T1000 (cell line): ENCODE measurements around the gene ABR.
"Not testable (repeated sequence)": the region's sequence is repeated elsewhere in the genome, so short reads cannot be mapped to it uniquely, and the experiment has no call there.

Source experiments
- DNase-seq: peaks from one replicate; lab custom pipeline; 2025; ENCODE audit warnings: mixed read lengths; lab: John Stamatoyannopoulos, UW

ABR gene

DNA sequence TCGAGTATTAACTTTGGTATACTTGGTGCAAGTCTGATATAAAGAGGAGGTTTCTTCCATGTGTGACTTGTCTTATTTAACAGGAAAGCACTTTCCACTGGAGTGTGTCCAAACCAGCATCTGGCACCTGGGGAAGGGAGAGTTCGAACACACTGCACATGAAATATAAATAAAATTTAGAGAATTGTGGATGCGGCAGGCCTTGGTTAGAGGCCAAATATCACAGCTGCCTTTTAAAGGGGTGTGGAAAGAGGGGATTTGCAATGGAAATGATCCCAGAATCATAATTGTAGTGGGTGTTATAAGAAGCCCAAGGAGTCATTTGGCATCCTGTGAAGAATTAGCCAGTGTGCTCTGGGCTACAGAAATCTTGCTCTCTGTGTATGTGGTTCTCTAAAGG is 195.9 kb downstream of the ABR start:
- no peak for DNase-seq

DNA sequence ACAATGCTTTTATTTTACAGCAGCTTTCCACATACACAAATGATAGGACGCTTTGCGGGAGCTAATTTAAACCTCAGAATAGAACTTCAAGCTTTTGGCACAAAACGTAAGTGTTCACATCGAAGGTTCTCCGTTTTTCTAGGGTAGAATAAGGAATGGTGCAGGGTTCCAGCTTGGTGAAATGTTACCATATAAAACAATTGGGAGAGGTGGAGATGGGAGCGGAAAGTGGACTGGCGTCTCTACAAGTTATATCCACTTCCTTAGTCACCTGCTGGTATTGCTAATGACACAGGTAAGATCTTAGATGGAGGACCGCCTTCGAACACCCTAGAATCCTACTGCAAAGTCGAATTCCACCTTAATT is 198.5 kb downstream of the ABR start:
- DNase-seq: no peak

DNA sequence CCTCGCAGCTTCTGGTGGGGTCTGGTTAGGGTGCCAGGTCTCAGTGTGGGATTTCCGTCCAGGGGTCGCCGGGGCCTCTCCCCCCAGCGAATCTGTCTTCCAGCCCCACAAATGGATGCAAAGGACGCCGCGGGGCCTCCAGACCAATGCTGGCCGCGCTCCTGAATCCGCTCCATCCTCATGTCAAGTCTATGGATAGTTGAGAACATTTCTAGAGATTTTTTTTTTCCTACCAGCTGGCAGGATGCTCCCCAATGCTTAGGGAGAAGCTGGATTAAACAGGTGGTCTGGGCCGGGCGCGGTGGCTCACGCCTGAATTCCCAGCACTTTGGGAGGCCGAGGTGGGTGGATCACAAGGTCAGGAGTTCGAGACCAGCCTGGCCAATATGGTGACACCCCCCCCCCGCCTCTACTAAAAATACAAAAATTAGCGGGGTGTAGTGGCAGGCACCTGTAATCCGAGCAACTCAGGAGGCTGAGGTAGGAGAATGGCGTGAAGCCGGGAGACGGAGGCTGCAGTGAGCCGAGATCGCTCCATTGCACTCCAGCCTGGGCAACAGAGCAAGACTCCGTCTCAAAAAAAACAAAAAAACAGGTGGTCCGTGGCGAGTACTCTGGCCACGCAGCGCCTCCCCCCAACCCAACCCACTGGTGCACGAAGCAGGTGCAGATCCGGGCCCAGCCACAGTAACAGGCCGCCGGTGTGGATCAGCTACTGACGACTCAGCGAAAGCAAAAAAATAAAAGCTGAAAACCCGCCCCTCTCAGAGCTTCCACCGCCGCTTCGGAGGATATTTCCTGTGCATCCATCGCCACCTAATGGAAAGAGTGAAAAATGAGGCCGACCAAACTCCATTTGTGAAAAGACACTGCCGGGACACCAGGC is 199.1 kb downstream of the ABR start:
- peak; percentile 77 for DNase-seq

DNA sequence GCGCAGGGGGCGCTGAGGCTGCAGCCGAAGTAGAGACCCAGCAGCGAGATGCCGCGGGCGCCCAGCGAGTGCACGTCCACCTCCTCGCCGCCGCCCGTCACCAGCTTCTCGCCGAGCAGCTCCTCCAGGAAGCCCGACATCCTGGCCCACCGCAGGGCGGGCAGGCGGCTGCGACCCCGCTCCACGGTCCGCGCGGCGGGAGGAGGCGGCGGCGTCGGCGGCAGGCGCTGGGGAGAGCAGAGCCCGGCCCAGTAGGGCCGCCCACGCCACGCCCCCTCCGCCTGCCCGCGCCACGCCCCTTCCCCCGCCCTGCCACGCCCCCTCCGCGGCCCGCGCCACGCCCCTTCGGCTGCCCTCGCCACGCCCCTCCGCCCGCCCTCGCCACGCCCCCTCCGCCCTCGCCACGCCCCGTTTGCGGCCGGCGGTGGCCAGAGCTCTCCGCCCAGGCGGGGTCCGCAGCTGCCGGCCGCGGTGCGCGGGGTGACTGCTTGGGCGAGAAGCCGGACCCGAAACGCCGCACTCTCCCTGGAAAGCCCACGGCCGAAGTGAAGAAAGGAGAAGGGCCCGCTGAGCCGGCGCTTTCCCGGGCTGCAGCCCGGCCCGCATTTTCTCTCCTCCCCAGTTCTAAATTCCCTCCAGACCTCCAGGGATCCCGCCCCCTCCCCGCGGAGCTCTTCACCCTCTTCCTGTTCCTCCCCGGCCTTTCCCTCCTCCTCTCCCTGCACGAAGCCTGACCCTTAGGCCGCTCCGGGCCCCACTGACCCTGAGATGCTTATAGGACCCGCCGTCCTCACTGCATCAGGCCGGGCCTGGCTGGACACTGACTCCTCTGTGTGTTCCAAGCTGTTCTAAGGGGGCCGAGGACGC is 200.0 kb downstream of the ABR start, which contains the start of gene NXN:
Gene NXN, minus strand, starts transcription at position 238 of the 867 bp plus-strand sequence.
- peak; percentile 85 for DNase-seq

DNA sequence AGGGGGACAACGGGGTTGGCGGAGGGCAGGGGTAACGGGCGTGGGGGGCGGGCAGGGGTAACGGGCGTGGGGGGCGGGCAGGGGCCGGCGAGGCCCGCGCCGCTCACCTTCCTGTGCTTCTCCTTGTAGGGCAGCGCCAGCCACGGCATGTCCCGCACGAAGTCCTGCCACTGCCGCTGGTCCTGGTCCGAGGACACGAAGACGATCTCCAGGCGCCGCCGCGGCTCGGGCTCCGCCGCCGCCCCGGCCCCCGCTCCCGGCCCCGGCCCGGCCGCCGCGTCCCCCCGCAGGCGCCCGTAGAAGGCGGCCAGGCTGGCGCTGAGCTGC is 200.6 kb downstream of the ABR start:
- DNase-seq: no peak

DNA sequence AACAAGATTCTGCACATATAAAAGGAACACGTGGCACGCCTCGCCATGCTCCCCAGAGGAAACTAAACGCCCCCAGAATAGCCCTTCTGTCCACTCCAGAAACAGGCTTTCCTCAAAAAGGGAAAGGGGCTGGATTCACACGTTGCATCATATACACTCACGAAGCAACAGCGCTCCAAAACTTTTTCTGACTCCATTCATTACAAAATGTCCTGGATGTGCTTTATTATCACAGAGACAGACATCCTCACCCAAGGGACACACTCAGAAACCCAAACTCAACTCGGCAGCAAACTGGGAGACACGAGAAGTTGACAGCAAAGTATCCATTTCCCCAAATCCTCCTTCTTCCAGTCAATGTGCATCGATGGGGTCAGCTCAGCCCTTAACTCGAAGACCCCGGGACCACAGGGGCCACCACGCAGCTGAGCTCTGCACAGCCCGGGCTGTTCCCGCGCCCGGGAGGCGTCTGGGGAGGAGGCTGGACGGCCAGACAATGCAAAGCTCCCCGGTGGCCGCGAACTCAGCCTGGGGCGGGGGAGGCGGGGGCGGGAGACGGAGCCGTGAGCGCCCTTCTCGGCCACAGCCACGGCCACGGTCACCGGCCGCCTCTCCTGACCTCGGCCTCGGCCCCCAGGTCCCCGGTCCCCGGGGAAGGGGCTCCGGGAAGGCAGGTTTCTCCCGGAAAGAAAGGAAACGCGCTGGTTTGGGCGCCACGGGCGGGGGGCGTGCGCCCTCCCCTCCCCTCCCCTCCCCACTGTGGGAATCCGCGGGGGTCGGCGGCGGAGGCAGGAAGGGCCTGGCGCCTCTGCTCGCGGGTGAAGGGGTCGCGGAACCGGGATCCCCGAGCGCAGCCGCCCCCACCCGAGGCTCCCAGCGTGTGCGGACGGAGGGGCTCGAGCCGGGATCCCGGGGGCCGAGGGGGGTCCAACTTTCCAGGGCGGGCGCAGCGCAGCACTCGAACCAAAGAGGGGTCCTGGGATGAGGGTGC is 201.4 kb downstream of the ABR start:
- DNase-seq: no peak

DNA sequence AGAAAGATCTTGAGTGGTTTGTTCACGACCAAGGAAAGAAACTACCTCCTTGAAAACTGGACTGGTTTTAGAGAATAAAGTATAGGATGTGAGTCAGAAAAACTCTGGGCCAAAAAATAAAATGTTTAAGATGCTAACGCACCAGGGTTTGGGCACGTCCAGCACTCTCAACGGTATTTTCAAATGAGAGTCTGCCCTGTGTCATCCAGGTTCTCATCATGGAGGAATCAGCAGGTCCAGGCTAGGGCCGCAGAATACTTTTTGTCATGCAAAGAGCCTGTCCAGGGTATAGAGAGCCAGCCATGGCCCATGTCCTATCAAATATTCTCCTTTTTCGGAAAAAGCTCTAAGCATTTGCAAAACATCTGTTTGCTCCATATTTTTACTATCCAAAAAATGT is 202.6 kb downstream of the ABR start:
- no peak for DNase-seq

DNA sequence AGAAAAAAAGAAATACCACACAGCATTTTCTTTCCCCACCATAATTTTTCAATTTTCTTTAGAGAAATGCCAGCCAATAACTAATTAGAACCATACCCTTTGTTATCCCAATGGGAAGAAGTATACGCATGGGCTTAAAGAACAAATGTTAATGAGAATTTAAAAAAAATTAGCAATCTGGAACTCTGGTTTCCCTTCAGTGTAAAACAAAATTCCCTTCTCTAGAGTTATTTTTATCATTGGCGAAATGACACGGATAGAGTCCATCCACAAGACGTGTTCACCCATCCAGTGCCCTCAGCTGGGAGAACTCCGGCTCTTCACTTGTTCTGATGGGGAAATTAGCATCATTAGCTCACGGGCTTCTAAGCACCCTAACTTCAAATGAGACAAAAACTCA is 203.5 kb downstream of the ABR start:
- DNase-seq: no peak

DNA sequence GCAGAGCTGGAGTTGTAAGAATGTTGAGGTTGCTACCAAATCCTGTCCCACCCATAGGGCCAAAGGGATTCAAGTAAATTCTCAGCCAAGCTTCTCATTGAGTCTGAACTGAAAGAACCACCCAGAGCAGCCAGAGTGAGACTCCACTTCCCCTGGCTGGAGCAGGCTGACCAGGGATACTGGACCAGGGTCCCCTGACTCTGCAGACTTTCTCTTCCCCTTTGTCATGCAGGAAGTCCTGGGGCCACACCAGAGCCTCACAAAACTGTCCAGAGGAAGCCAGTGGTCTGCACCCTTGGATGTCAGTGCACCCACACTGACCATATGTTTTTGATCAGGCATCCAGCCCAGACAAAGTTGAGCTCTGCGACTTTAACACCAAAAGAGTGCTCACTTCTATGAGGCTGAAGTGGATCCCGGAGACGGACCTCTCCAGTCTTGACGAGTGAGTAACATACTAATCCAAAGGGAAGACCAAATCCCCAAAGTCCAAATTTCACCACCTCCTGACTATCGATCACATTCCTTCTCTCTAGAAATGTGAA is 204.3 kb downstream of the ABR start:
- DNase-seq: no peak

DNA sequence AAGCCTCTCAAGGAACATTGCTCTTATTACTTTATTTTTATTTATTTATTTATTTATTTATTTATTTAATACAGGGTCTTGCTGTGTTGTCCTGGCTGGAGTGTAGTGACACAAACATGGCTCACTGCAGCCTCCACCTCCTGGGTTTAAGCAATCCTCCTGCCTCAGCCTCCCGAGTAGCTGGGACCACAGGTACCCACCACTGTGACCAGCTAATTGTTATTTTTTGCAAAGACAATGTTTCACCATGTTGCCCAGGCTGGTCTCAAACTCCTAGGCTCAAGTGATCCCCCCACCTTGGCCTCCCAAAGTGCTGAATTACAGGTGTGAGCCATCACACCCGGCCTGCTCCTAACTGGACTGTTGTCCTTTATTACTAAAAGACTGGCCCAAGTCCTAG is 205.0 kb downstream of the ABR start:
- not testable (repeated sequence) for DNase-seq

DNA sequence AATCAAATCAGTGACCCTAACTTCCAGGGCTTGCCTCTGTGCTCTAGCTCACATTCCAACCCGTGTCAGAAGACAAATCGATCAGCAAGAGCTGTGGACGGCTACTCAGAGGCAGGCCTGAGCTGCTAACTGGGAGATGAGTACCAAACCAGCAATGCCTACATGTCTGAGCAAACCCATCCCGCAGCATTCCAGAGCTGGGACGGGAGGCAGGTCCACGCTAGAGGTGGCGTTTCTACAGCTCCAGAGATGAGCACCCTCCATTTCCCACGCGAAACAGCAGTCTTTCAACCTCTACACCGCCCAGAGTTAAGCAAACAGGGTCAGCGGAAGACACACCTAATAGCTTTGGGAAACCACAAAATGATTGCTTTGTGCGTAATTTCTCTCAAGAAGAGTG is 206.7 kb downstream of the ABR start:
- DNase-seq: no peak

DNA sequence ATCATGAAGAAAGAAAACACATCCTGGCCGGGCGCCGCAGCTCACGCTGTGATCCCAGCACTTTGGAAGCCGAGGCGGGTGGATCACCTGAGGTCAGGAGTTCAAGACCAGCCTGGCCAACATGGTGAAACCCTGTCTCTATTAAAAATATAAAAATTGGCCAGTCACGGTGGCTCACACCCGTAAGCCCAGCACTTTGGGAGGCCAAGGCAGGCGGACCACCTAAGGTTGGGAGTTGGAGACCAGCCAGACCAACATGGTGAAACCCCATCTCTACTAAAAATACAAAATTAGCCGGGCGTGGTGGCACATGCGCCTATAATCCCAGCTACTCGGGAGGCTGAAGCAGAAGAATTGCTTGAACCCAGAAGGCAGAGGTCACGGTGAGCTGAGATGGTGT is 207.9 kb downstream of the ABR start:
- DNase-seq: not testable (repeated sequence)

DNA sequence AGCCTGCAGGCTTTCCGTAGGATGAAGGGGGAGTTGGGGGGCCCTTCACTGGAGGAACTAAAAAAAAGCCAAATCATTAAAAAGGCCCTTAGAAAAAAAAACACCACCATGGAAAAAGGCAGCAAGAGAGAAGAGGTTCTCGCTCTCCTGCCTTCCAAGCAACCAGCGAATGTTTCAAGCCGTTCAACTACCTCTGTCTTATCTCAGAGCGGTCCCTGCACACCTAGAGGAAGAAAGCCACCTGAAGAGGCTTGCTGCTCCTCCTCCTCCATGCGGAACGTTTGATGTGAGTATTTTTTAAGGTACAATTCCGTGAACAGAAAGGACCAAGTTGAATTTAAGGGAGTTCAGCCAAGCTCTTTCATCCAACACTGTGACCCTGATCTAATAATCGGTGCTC is 209.4 kb downstream of the ABR start:
- DNase-seq: no peak

DNA sequence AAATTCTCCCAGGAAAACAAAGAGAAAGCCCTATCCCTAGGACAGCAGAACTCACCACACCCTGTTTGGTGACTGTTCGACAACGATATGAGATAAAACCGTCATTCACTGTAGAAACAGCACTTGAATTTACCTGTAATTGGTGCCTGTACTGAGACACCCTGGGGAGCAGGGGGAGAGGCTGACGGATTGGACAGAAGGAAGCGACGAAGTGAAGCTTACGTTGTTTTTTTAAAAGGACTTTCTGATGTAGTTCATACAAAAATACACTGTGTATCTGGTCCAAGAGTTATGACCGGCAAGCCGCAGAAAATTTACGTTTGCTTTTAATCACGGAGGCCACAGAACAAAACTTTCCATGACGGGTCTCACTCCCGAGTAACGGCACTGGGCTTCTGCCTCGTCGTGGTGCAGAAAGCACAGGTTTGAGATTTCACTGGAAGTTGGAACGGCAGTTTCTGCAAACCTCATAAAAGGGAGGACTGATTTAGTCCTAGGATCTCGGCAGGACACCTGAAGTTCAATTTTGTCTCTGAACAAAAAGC is 209.9 kb downstream of the ABR start:
- no peak for DNase-seq

DNA sequence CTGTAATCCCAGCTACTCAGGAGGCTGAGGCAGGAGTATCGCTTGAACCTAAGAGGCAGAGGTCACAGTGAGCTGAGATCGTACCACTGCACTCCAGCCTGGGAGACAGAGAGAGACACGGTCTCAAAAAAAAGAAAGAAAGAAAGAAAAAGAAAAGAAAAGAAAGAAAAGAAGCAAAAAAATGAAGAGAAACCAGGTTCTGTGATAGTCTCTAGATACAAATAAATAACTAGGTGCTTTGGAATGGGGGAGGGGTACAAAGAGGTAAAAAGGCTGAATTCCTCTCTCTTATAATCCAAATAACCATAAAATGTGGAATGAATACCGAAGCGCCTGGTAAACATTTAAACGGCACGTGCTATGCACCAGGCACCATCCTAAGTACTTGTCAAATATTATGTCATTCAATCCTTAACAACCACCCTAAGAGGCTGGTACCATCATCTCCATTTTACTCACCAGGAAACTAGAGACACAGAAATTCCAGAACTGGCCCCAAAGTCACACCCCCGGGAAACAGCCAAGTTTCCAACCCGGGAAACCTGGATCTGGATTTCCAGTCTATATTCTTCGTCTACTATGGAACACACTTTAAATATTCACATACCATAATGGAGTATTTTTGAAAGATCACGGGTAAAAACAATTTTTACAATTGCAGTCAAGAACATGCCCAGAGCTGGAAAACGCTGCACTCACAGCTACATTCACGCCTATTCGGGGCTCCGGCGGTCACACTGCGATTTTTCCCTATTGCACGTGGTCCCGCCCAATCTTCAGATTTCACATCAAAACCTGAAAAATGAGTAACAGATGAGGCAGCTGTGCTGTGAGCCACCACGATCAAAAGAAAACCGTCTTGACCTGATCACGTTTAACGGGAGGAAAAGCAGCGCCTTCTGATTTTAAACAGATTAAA is 210.7 kb downstream of the ABR start:
- DNase-seq: no peak

DNA sequence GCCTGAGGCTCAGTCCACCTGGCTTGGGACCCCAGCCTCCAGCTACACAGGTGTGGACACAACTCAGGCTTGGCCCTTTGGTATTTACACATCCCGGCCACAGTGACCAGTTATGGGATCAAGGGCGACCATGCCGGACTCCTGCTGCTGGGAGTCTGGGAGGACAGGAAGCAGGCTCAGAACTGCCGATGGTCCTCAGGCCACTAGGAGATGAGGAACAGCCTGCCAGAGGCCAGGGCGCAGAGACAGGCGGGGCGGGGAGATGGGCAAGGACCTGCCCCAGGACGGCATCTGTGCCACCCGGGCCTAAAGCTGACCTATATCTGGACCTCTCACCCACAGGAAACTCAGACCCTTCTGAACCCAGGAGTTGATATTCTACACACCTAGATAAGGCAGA is 212.7 kb downstream of the ABR start:
- DNase-seq: no peak

DNA sequence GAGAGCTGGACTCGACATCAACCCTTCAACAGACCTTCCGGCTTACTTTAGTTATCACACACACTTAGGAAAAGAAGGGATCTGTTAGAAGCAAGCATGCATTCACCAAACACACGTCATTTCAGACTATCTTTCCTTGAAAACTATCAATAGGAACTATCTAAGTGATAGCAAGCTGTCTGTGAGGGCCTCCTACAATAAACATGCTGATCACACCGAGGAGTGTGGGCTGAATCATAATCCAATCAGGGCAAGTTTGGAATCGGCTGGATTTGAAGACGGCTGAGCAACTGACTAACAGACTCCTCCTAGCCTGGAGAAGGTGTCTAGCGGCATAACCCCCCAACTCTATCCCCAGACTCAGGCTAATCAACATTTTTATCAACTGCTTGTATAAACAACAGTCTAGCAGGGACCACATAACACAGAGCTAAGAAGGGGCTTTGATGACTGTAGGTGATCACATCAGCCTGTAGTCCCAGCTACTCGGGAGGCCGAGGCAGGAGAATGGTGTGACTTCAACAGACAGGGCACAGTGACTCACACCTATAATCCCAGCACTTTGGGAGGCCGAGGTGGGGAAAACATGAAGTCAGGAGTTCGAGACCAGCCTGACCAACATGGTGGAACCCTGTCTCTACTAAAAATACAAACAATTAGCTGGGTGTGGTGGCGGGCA is 214.3 kb downstream of the ABR start:
- DNase-seq: no peak

DNA sequence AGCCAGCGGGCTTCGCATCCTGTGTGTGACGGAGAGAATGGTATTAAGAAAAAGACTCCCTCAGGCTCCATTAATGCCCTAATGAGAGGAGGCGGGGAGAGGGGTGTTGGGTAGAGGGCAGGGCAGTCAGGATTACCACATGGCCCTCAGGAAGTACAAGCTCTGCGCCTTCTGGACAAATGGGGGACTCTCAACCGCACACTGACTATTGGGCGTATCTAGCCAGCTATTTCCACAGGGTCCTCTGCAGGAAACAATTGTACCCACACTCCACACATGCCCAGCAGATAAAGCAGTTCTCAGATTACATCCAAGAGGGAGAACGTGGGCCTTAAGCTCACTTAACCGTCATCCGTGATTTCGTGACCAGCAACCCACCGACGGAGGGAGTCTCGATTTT is 214.9 kb downstream of the ABR start:
- no peak for DNase-seq

DNA sequence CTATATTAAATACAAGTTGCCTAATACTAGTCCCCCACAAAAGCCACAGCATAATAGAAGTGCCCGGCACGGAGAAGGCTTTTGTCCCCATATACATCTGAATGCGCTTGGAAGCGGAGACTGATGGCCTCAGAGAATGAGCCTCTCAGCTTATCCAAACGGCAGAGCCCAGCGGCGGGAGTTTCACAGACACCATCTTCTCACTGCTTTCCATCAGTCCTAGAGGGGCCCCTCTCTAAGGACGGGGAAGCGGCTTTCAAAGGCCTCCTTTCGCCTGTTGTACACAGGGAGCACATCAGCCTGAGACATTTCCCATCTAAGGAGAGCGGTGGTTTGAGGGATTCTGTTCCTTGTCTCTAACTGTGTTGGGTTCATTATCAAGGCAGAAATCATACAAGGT is 217.1 kb downstream of the ABR start:
- no peak for DNase-seq

DNA sequence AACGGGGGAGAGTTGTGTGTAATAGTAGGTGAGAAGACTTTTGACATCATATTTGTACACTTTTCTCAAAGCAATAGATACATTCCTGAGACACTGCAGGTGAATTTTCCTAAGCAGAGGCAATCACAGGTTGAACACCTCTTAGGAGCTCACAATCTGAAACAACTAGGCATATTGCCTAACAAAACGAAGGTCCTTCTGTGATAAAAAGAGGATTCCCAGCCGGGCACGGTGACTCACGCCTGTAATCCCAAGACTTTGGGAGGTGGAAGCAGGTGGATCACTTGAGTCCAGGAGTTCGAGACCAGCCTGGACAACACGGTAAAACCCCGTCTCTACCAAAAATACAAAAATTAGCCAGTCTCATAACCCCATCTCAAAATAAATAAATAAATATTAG is 217.6 kb downstream of the ABR start:
- no peak for DNase-seq
